B cell (primary cell): ENCODE results near the gene DKK3. TPM values are rescaled to one million over a fixed set of nuclear protein-coding genes. Genes with fewer than 3 reads are reported as not detected.

Experiments used
- ATAC-seq: fragments of 200-7000 bp; cut with Tn5 transposase; one replicate; pipeline ENCODE4 v1.10.0; 2021; ENCODE audit warnings: low read depth, mild to moderate bottlenecking, moderate number of reproducible peaks, moderate library complexity
- CTCF ChIA-PET: fragments of 350-600 bp; sonication (Branson Sonifier 250); formaldehyde crosslinking; loops from one replicate; lab custom pipeline; 2021; ENCODE audit warnings: antibody characterized with exemption, inconsistent platforms; lab: Charles Lee
- POLR2A ChIA-PET: fragments of 350-600 bp; sonication (Branson Sonifier 250); formaldehyde crosslinking; loops from one replicate; lab custom pipeline; 2021; ENCODE audit warnings: antibody characterized with exemption; lab: Charles Lee
- DNase-seq: peaks from one replicate; pipeline ENCODE4 v3.0.0; 2013
- H2AFZ ChIP-seq: 2 replicates; pipeline ENCODE4 v1.6.1; 2012; ENCODE audit warnings: mild to moderate bottlenecking, low read depth, low read length; ENCODE audit not compliant: insufficient read depth, poor library complexity, severe bottlenecking
- H3K27ac ChIP-seq, 2 donors: 1 replicate in 1 of 2; 2 replicates in 1 of 2; pipeline ENCODE4 v1.5.1; 2012 to 2013; ENCODE audit warnings: low read length in 2 of 2, mild to moderate bottlenecking in 2 of 2, moderate library complexity in 1 of 2
- H3K27me3 ChIP-seq, 4 experiments: fragments of 200-600 bp in 1 of 4; sonication (generic) in 1 of 4; replicated peaks in 1 of 4; 1 replicate in 2 of 4; 2 replicates in 2 of 4; pipeline versions ENCODE4 v1.6.1 to v1.7.0; 2013 to 2016; ENCODE audit warnings: low read length in 3 of 4, mild to moderate bottlenecking in 2 of 4, mixed read lengths in 1 of 4, moderate library complexity in 1 of 4; ENCODE audit not compliant: insufficient read depth in 4 of 4, control insufficient read depth in 3 of 4; ENCODE audit errors: control extremely low read depth in 1 of 4
- H3K36me3 ChIP-seq, 2 experiments: replicated peaks in 1 of 2; 1 replicate in 1 of 2; 2 replicates in 1 of 2; pipeline versions ENCODE4 v1.6.1 to v1.7.1; 2013; ENCODE audit warnings: low read length in 1 of 2; ENCODE audit not compliant: insufficient read depth in 2 of 2, control insufficient read depth in 1 of 2; ENCODE audit errors: control extremely low read depth in 1 of 2, extremely low read depth in 1 of 2
- H3K4me1 ChIP-seq, 2 donors: fragments of 200-600 bp in 1 of 2; sonication (generic) in 1 of 2; 1 replicate in 1 of 2; 2 replicates in 1 of 2; pipeline versions ENCODE4 v1.5.1 to v1.6.1; 2013 to 2017; ENCODE audit warnings: low read length in 2 of 2; ENCODE audit not compliant: control insufficient read depth in 2 of 2, insufficient read depth in 2 of 2
- H3K4me2 ChIP-seq: replicated peaks from 2 replicates; pipeline ENCODE3; 2012; ENCODE audit warnings: mild to moderate bottlenecking, low read depth, low read length; ENCODE audit not compliant: poor library complexity, severe bottlenecking
- H3K4me3 ChIP-seq, 5 experiments: fragments of 200-600 bp in 1 of 5; sonication (generic) in 1 of 5; 1 replicate in 3 of 5; 2 replicates in 2 of 5; pipeline versions ENCODE4 v1.5.1 to v1.7.0; 2011 to 2016; ENCODE audit warnings: low read length in 4 of 5, mild to moderate bottlenecking in 4 of 5, low read depth in 2 of 5, control low read depth in 1 of 5, moderate library complexity in 1 of 5; ENCODE audit not compliant: insufficient read depth in 1 of 5; ENCODE audit errors: control extremely low read depth in 1 of 5, extremely low read depth in 1 of 5
- H3K79me2 ChIP-seq: fragments of 200-600 bp; sonication (generic); one replicate; pipeline ENCODE4 v1.6.0; 2016; ENCODE audit warnings: low read length; ENCODE audit not compliant: control insufficient read depth, insufficient read depth
- H3K9ac ChIP-seq: fragments of 200-600 bp; sonication (generic); 2 replicates; pipeline ENCODE4 v1.6.1; 2017; ENCODE audit warnings: mild to moderate bottlenecking, low read length, moderate library complexity
- H3K9me3 ChIP-seq, 3 donors: one replicate each; pipeline versions ENCODE4 v1.6.1 to v1.7.1; 2013; ENCODE audit warnings: low read length in 2 of 3; ENCODE audit not compliant: control insufficient read depth in 2 of 3, insufficient read depth in 1 of 3; ENCODE audit errors: control extremely low read depth in 1 of 3
- H4K20me1 ChIP-seq: 2 replicates; pipeline ENCODE4 v1.6.0; 2012; ENCODE audit warnings: mild to moderate bottlenecking, low read length; ENCODE audit not compliant: insufficient read depth, control insufficient read depth, poor library complexity, severe bottlenecking
- H3K27ac Mint-ChIP-seq: one replicate; pipeline ENCODE4 v1.8.0; 2021; ENCODE audit warnings: mixed read lengths
- H3K27me3 Mint-ChIP-seq: one replicate; pipeline ENCODE4 v1.8.0; 2021; ENCODE audit warnings: mixed read lengths
- H3K4me1 Mint-ChIP-seq: one replicate; pipeline ENCODE4 v1.8.0; 2021; ENCODE audit warnings: mixed read lengths
- H3K4me3 Mint-ChIP-seq: one replicate; pipeline ENCODE4 v1.8.0; 2021; ENCODE audit warnings: mixed read lengths
- H3K9me3 Mint-ChIP-seq: one replicate; pipeline ENCODE4 v1.8.0; 2022; ENCODE audit warnings: mixed read lengths; ENCODE audit not compliant: insufficient read depth
- EZH2 ChIP-seq: IDR thresholded peaks from 2 replicates; pipeline ENCODE4 v1.6.1; 2012; ENCODE audit warnings: borderline replicate concordance, low read depth, mild to moderate bottlenecking, moderate library complexity, low read length; ENCODE audit not compliant: insufficient read depth, poor library complexity, severe bottlenecking
- WGBS: methylation state at CpG from one replicate; pipeline ENCODE4 v1.1.5; 2013; ENCODE audit warnings: missing lambda C conversion rate; ENCODE audit not compliant: insufficient coverage; 5-methylcytosine and 5-hydroxymethylcytosine counted together
- intact Hi-C: fragments of 100-400 bp; cut with micrococcal nuclease; formaldehyde crosslinking; loops from one replicate; pipeline ENCODE4 v1.10.0; 2022
- polyA plus RNA-seq: library from polyadenylated mRNA; depleted of rRNA; stranded (reverse); fragments of >200 nt; gene quantifications from 2 replicates; pipeline ENCODE4 v1.2.3, GENCODE V29; 2012
- total RNA-seq, 2 donors: library from RNA; stranded (reverse); fragments of 120-200 nt in 1 of 2; gene quantifications; 1 replicate in 1 of 2; 2 replicates in 1 of 2; pipeline versions ENCODE4 v1.2.3 to v1.2.4, GENCODE V29; 2013 to 2022
- TF ChIP-seq, protein P1 (sequence below): fragments of 200-600 bp; IDR thresholded peaks from one replicate; pipeline ENCODE4 v1.8.0; 2022; ENCODE audit warnings: antibody characterized with exemption, mild to moderate bottlenecking

Gene DKK3
- total and polyA plus RNA-seq, 2 donors (not counting 1 experiment from before 2014, with no cell fraction given), result 0.33 TPM; not detected in 1

GRCh38 chr11:11978792-11979487 lies 29.5 kb downstream of the DKK3 start:
- Histone ChIP-seq H3K27me3 (peaks cover 0 to 8% (median 0%) of the 10 kb centered on the region in 4 experiments), H3K27ac (no peak overlapping the region), H3K36me3 (no peaks in the 10 kb centered on the region), H3K4me3 (no peak overlapping the region), H3K9ac (no peak overlapping the region), H3K4me1 (no peaks in the 10 kb centered on the region), H4K20me1 (no peaks in the 10 kb centered on the region), H3K9me3 (peaks cover 0 to 12% (median 0%) of the 10 kb centered on the region in 3 donors), H3K4me2 (no peak overlapping the region), H2AFZ (no peak overlapping the region), H3K79me2 (no peaks in the 10 kb centered on the region)
- no peak for DNase-seq
- Mint-ChIP-seq H3K4me1 (no peaks in the 10 kb centered on the region), H3K4me3 (no peak overlapping the region), H3K27me3 (peaks cover 17% of the 10 kb centered on the region), H3K9me3 (no peaks in the 10 kb centered on the region), H3K27ac (no peak overlapping the region)
- 89% methylated on average over 12 of the region's 13 CpGs for WGBS
- ATAC-seq, result no peak
- intact Hi-C loops, result no loop called here
- ChIA-PET CTCF (no interaction called here), POLR2A (no interaction called here)
- no peak for TF ChIP-seq EZH2
- TF ChIP-seq, protein P1, sequence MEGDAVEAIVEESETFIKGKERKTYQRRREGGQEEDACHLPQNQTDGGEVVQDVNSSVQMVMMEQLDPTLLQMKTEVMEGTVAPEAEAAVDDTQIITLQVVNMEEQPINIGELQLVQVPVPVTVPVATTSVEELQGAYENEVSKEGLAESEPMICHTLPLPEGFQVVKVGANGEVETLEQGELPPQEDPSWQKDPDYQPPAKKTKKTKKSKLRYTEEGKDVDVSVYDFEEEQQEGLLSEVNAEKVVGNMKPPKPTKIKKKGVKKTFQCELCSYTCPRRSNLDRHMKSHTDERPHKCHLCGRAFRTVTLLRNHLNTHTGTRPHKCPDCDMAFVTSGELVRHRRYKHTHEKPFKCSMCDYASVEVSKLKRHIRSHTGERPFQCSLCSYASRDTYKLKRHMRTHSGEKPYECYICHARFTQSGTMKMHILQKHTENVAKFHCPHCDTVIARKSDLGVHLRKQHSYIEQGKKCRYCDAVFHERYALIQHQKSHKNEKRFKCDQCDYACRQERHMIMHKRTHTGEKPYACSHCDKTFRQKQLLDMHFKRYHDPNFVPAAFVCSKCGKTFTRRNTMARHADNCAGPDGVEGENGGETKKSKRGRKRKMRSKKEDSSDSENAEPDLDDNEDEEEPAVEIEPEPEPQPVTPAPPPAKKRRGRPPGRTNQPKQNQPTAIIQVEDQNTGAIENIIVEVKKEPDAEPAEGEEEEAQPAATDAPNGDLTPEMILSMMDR, result no peak

GRCh38 chr11:11978098-11978637 lies 30.3 kb downstream of the DKK3 start:
- H3K4me3 ChIP-seq, result no peak overlapping the region
- intact Hi-C loops, result no loop called here
- H3K36me3 ChIP-seq, result no peaks in the 10 kb centered on the region
- Mint-ChIP-seq H3K9me3 (no peaks in the 10 kb centered on the region), H3K27ac (no peak overlapping the region), H3K4me1 (no peaks in the 10 kb centered on the region), H3K27me3 (peaks cover 17% of the 10 kb centered on the region), H3K4me3 (no peak overlapping the region)
- no peak overlapping the region for H3K9ac ChIP-seq
- no peak overlapping the region for H3K27ac ChIP-seq
- no peak for DNase-seq
- ChIA-PET CTCF (no interaction called here), POLR2A (no interaction called here)
- no peak for TF ChIP-seq EZH2
- TF ChIP-seq, protein P1, result no peak
- H3K4me2 ChIP-seq, result no peak overlapping the region
- peaks cover 0 to 12% (median 0%) of the 10 kb centered on the region in 3 donors for H3K9me3 ChIP-seq
- 87% methylated on average over 3 of the region's 4 CpGs for WGBS
- H2AFZ ChIP-seq, result no peak overlapping the region
- no peaks in the 10 kb centered on the region for H4K20me1 ChIP-seq
- H3K4me1 ChIP-seq, result no peaks in the 10 kb centered on the region
- ATAC-seq, result no peak
- peaks cover 0 to 8% (median 0%) of the 10 kb centered on the region in 4 experiments for H3K27me3 ChIP-seq
- no peaks in the 10 kb centered on the region for H3K79me2 ChIP-seq
